C4-2B (cell line): ENCODE data around the gene RILP.
A peak's percentile ranks its signal among the peaks of the same experiment; 100 is the strongest.
"Not testable (repeated sequence)": the region's sequence is repeated elsewhere in the genome, so short reads cannot be mapped to it uniquely, and the experiment has no call there.

Source experiments
- H3K27ac ChIP-seq: fragments of 450-650 bp; 2 replicates; pipeline ENCODE4 v1.5.1; 2017
- CTCF ChIP-seq: fragments of 450-650 bp; conservative IDR thresholded peaks from 2 replicates; pipeline ENCODE4 v1.5.1; 2017; ENCODE audit warnings: mild to moderate bottlenecking
- ZFX ChIP-seq: fragments of 450-650 bp; IDR thresholded peaks from 2 replicates; pipeline ENCODE4 v1.6.1; 2017

The RILP gene

GRCh38 chr17:1684378-1685189, 34.9 kb upstream of the RILP start, which contains the start of gene PRPF8:
Gene PRPF8 (minus strand): TSS chr17:1684867. CDS start chr17:1684571, 296 bp downstream.
- H3K27ac ChIP-seq = peak within 1 kb of the TSS; percentile 93
- peak; percentile 97 for TF ChIP-seq ZFX
- no peak for TF ChIP-seq CTCF

- TF ChIP-seq ZFX (no peak), CTCF (no peak)
- peak overlapping the region; percentile 93 for H3K27ac ChIP-seq
Measured at GRCh38 chr17:1683459-1683858, 33.8 kb upstream of the RILP start.

GRCh38 chr17:1676401-1676800, 26.7 kb upstream of the RILP start:
- TF ChIP-seq ZFX (no peak), CTCF (no peak)

GRCh38 chr17:1673041-1673785, 23.5 kb upstream of the RILP start:
- no peak overlapping the region for H3K27ac ChIP-seq
- TF ChIP-seq CTCF (no peak), ZFX (no peak)

More at GRCh38 chr17:1676401-1676800, 26.7 kb upstream of the RILP start:
- H3K27ac ChIP-seq = no peak overlapping the region

GRCh38 chr17:1663934-1664333, 14.3 kb upstream of the RILP start:
- not testable (repeated sequence) for H3K27ac ChIP-seq

GRCh38 chr17:1661045-1661444, 11.4 kb upstream of the RILP start:
- TF ChIP-seq ZFX (no peak), CTCF (no peak)
- no peak overlapping the region for H3K27ac ChIP-seq

- TF ChIP-seq ZFX (no peak), CTCF (no peak)
- H3K27ac ChIP-seq = no peak overlapping the region
Measured at GRCh38 chr17:1658100-1658499, 8.4 kb upstream of the RILP start.
